Measurements from ENCODE around the gene SIN3A. TPM values are rescaled to one million over a fixed set of nuclear protein-coding genes. Genes with fewer than 3 reads are reported as not detected.
"Not testable (repeated sequence)": the region's sequence is repeated elsewhere in the genome, so short reads cannot be mapped to it uniquely, and the experiment has no call there.

Gene SIN3A
- total and polyA plus RNA-seq, 4 donors, result 6.8 to 21.9 (median 13.3) TPM

DNA sequence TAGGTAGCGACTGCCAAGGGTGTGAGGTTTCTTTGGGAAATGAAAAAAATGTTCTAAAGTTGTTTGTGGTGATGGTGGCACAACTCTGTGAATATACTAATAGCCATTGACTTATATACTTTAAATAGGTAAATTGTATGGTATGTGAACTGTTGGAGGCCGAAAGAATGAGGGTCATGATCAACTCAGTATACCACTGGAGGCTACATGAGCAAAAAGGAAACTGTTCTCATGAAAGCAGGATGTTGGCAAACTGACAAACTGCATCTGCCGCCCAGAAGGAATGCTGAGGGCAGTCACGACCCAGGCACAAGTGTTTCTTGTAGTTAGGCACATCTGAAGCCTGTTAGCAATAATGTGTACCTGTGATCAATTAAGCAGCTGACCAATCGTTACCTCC is 32.1 kb upstream of the SIN3A start:
- WGBS, result 85% methylated on average over 5 of the region's 5 CpGs
- not testable (repeated sequence) for H3K27ac ChIP-seq (ENCODE audit: low read depth in 1 of 2, low read length in 2 of 2); H3K4me1 ChIP-seq (ENCODE audit: control insufficient read depth in 4 of 4, insufficient read depth in 4 of 4, low read length in 3 of 4); H3K27me3 ChIP-seq (ENCODE audit: control insufficient read depth in 4 of 4, insufficient read depth in 4 of 4, low read length in 3 of 4); H3K4me3 ChIP-seq (ENCODE audit: low read depth in 1 of 3, low read length in 3 of 3); H3K9ac ChIP-seq (ENCODE audit: low read depth in 1 of 2, low read length in 2 of 2); H3K9me3 ChIP-seq (ENCODE audit: control insufficient read depth in 4 of 4, low read length in 3 of 4); DNase-seq (ENCODE audit: low spot score)
- peaks cover 0 to 17% (median 8%) of the 10 kb centered on the region in 4 donors for H3K36me3 ChIP-seq (ENCODE audit: control insufficient read depth in 4 of 4, insufficient read depth in 3 of 4, low read depth in 1 of 4, low read length in 3 of 4)

DNA sequence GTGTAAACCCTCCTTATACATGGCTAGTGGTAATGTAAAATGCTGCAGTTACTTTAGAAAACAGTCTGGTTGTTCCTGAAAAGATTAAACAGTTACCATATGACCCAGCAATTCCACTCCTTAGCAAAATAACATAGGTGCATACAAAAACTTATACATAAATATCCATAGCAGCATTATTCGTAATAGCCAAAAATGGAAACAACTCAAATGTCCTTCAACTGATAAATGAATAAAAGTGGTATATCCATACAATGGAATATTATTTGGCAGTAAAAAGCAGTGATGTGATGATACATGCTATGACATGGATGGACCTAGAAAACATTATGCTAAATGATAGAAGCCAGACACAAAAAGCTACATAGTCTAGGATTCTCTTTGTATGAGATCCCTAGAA is 31.6 kb upstream of the SIN3A start:
- Histone ChIP-seq H3K9ac (ENCODE audit: low read depth in 1 of 2, low read length in 2 of 2) (no peak overlapping the region), H3K4me1 (ENCODE audit: control insufficient read depth in 4 of 4, insufficient read depth in 4 of 4, low read length in 3 of 4) (no peaks in the 10 kb centered on the region), H3K4me3 (ENCODE audit: low read depth in 1 of 3, low read length in 3 of 3) (no peak overlapping the region), H3K27me3 (ENCODE audit: control insufficient read depth in 4 of 4, insufficient read depth in 4 of 4, low read length in 3 of 4) (no peaks in the 10 kb centered on the region), H3K27ac (ENCODE audit: low read depth in 1 of 2, low read length in 2 of 2) (no peak overlapping the region), H3K9me3 (ENCODE audit: control insufficient read depth in 4 of 4, low read length in 3 of 4) (no peaks in the 10 kb centered on the region), H3K36me3 (ENCODE audit: control insufficient read depth in 4 of 4, insufficient read depth in 3 of 4, low read depth in 1 of 4, low read length in 3 of 4) (peaks cover 0 to 20% (median 10%) of the 10 kb centered on the region in 4 donors)
- 99% methylated on average over 1 of the region's 1 CpG for WGBS
- DNase-seq (ENCODE audit: low spot score), result no peak
- TF ChIP-seq RAD21 (IDR thresholded peaks at IDR 0.05) (no peak), FOXA1 (IDR thresholded peaks at IDR 0.05) (no peak), HNF4G (IDR thresholded peaks at IDR 0.05) (no peak), FOXA2 (IDR thresholded peaks at IDR 0.05) (no peak), YY1 (IDR thresholded peaks at IDR 0.05) (no peak), NR2F2 (IDR thresholded peaks at IDR 0.05) (no peak), EGR1 (IDR thresholded peaks at IDR 0.05; ENCODE audit: low read depth in 2 of 2) (no peak)
- TF ChIP-seq, protein P1, sequence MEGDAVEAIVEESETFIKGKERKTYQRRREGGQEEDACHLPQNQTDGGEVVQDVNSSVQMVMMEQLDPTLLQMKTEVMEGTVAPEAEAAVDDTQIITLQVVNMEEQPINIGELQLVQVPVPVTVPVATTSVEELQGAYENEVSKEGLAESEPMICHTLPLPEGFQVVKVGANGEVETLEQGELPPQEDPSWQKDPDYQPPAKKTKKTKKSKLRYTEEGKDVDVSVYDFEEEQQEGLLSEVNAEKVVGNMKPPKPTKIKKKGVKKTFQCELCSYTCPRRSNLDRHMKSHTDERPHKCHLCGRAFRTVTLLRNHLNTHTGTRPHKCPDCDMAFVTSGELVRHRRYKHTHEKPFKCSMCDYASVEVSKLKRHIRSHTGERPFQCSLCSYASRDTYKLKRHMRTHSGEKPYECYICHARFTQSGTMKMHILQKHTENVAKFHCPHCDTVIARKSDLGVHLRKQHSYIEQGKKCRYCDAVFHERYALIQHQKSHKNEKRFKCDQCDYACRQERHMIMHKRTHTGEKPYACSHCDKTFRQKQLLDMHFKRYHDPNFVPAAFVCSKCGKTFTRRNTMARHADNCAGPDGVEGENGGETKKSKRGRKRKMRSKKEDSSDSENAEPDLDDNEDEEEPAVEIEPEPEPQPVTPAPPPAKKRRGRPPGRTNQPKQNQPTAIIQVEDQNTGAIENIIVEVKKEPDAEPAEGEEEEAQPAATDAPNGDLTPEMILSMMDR (IDR thresholded peaks at IDR 0.05; ENCODE audit: low read depth, low read length, missing input control), result no peak
- TF ChIP-seq, protein P2, sequence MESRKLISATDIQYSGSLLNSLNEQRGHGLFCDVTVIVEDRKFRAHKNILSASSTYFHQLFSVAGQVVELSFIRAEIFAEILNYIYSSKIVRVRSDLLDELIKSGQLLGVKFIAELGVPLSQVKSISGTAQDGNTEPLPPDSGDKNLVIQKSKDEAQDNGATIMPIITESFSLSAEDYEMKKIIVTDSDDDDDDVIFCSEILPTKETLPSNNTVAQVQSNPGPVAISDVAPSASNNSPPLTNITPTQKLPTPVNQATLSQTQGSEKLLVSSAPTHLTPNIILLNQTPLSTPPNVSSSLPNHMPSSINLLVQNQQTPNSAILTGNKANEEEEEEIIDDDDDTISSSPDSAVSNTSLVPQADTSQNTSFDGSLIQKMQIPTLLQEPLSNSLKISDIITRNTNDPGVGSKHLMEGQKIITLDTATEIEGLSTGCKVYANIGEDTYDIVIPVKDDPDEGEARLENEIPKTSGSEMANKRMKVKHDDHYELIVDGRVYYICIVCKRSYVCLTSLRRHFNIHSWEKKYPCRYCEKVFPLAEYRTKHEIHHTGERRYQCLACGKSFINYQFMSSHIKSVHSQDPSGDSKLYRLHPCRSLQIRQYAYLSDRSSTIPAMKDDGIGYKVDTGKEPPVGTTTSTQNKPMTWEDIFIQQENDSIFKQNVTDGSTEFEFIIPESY (IDR thresholded peaks at IDR 0.05), result no peak

DNA sequence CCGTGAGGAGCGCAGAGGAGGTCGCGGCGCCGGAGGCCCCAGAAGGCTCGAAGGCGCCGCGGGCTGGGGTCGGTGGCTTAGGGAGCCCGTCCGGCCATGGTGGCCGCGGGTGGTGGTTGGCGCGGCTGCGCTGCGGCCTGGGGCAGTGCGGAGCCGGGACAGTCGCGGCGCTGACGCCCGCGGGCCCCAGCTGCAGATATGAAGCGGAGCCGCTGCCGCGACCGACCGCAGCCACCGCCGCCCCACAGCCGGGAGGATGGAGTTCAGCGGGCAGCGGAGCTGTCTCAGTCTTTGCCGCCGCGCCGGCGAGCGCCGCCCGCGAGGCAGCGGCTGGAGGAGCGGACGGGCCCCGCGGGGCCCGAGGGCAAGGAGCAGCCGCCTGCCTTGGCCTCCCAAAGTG is 29.0 kb upstream of the SIN3A start:
- H3K9me3 ChIP-seq (ENCODE audit: control insufficient read depth in 4 of 4, low read length in 3 of 4), result not testable (repeated sequence)
- WGBS, result over 99% methylated on average over 54 of the region's 54 CpGs
- H3K36me3 ChIP-seq (ENCODE audit: control insufficient read depth in 4 of 4, insufficient read depth in 3 of 4, low read depth in 1 of 4, low read length in 3 of 4), result peaks cover 3 to 13% (median 11%) of the 10 kb centered on the region in 4 donors

DNA sequence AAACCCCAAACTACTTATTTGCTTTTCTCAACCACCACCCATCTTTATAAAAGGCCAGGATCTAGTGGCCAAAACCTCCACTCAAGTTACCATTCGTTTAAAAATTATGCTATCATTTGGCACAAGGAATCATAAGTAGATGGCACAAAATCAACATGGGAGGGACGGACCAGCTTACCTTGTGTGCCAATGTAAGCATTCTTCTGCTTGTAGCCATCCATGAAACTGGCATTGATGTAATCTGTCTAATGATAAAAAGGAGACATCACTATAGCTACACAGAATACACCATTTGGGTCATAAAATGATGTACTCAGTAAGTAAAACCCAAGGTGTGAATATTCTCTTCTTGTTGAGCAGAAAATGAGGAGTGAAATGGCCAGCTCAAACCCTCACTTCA is 28.2 kb upstream of the SIN3A start:
- no peak overlapping the region for H3K27ac ChIP-seq (ENCODE audit: low read depth in 1 of 2, low read length in 2 of 2)
- H3K4me1 ChIP-seq (ENCODE audit: control insufficient read depth in 4 of 4, insufficient read depth in 4 of 4, low read length in 3 of 4), result no peaks in the 10 kb centered on the region
- no peaks in the 10 kb centered on the region for H3K9me3 ChIP-seq (ENCODE audit: control insufficient read depth in 4 of 4, low read length in 3 of 4)
- 71% methylated on average over 2 of the region's 2 CpGs for WGBS
- no peak for DNase-seq (ENCODE audit: low spot score)
- no peak overlapping the region for H3K4me3 ChIP-seq (ENCODE audit: low read depth in 1 of 3, low read length in 3 of 3)
- no peaks in the 10 kb centered on the region for H3K27me3 ChIP-seq (ENCODE audit: control insufficient read depth in 4 of 4, insufficient read depth in 4 of 4, low read length in 3 of 4)
- H3K36me3 ChIP-seq (ENCODE audit: control insufficient read depth in 4 of 4, insufficient read depth in 3 of 4, low read depth in 1 of 4, low read length in 3 of 4), result peaks cover 3 to 13% (median 11%) of the 10 kb centered on the region in 4 donors
- no peak overlapping the region for H3K9ac ChIP-seq (ENCODE audit: low read depth in 1 of 2, low read length in 2 of 2)
- TF ChIP-seq HNF4G (IDR thresholded peaks at IDR 0.05) (no peak), JUND (IDR thresholded peaks at IDR 0.05) (no peak), FOXA1 (IDR thresholded peaks at IDR 0.05) (no peak), SP1 (IDR thresholded peaks at IDR 0.05) (no peak), NR2F2 (IDR thresholded peaks at IDR 0.05) (no peak), RAD21 (IDR thresholded peaks at IDR 0.05) (no peak), GABPA (IDR thresholded peaks at IDR 0.05 in 1 of 2, conservative IDR thresholded peaks at IDR 0.05 in 1 of 2) (no peak), FOXA2 (IDR thresholded peaks at IDR 0.05) (no peak), RXRA (IDR thresholded peaks at IDR 0.05) (no peak), HNF4A (conservative IDR thresholded peaks at IDR 0.05) (no peak), TAF1 (conservative IDR thresholded peaks at IDR 0.05) (no peak), EGR1 (IDR thresholded peaks at IDR 0.05; ENCODE audit: low read depth in 2 of 2) (no peak)
- TF ChIP-seq, protein P2 (IDR thresholded peaks at IDR 0.05), result no peak
- TF ChIP-seq, protein P3, sequence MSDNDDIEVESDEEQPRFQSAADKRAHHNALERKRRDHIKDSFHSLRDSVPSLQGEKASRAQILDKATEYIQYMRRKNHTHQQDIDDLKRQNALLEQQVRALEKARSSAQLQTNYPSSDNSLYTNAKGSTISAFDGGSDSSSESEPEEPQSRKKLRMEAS (IDR thresholded peaks at IDR 0.05), result no peak
- TF ChIP-seq, protein P1 (IDR thresholded peaks at IDR 0.05; ENCODE audit: low read depth, low read length, missing input control), result no peak

More for the DNA sequence above, 29.0 kb upstream of the SIN3A start:
- H3K27me3 ChIP-seq (ENCODE audit: control insufficient read depth in 4 of 4, insufficient read depth in 4 of 4, low read length in 3 of 4); DNase-seq (ENCODE audit: low spot score); H3K27ac ChIP-seq (ENCODE audit: low read depth in 1 of 2, low read length in 2 of 2); H3K9ac ChIP-seq (ENCODE audit: low read depth in 1 of 2, low read length in 2 of 2); H3K4me1 ChIP-seq (ENCODE audit: control insufficient read depth in 4 of 4, insufficient read depth in 4 of 4, low read length in 3 of 4); H3K4me3 ChIP-seq (ENCODE audit: low read depth in 1 of 3, low read length in 3 of 3): not testable (repeated sequence)
